ENCODE results near the gene RAET1E. TPM values are rescaled to one million over a fixed set of nuclear protein-coding genes. Genes with fewer than 3 reads are reported as not detected.

Gene RAET1E
- total RNA-seq, 1 experiment from 2014 or later: not detected

GRCh38 chr6:149936743-149937142, 38.8 kb upstream of the RAET1E start:
- no TSS peak for BruUV-seq (replicated peaks)
- H3K36me3 ChIP-seq (ENCODE audit: control insufficient read depth, insufficient read depth, low read length): no peaks in the 10 kb centered on the region
- H3K27me3 ChIP-seq (replicated peaks; ENCODE audit: control insufficient read depth, insufficient read depth, low read length): no peaks in the 10 kb centered on the region; the same call in none of the 2 replicates
- CTCF ChIA-PET: no interaction called here
- POLR2A ChIA-PET: no interaction called here
- intact Hi-C loops (cut with micrococcal nuclease; ENCODE audit: unreplicated experiment): loop anchor here (10.0 kb wide), 1 partner anchor 398 kb away; no protein-coding TSS in a partner anchor
- H3K4me3 Mint-ChIP-seq (ENCODE audit: unreplicated experiment): no peak overlapping the region
- H3K27me3 Mint-ChIP-seq (ENCODE audit: insufficient read depth, unreplicated experiment): peaks cover 29% of the 10 kb centered on the region
- peaks cover 7% of the 10 kb centered on the region for H3K4me1 Mint-ChIP-seq (ENCODE audit: low read depth, unreplicated experiment)
- H3K9me3 Mint-ChIP-seq (ENCODE audit: unreplicated experiment): no peaks in the 10 kb centered on the region
- no peak for TF ChIP-seq CTCF (IDR thresholded peaks at IDR 0.05; ENCODE audit: insufficient read depth in 1 of 2, low read depth in 1 of 2, low read length in 1 of 2, severe bottlenecking in 1 of 2, unreplicated experiment in 1 of 2)
- peaks cover 5% of the 10 kb centered on the region for H3K36me3 Mint-ChIP-seq (ENCODE audit: insufficient read depth, unreplicated experiment)
- no peak overlapping the region for H3K4me3 ChIP-seq (ENCODE audit: low read depth, low read length)
- H3K4me1 ChIP-seq: no peaks in the 10 kb centered on the region
- no peak overlapping the region for H3K27ac Mint-ChIP-seq (ENCODE audit: unreplicated experiment)
- no peak for DNase-seq
- no peaks in the 10 kb centered on the region for H3K9me3 ChIP-seq

- intact Hi-C loops (cut with micrococcal nuclease; ENCODE audit: unreplicated experiment): loop anchor here (10.0 kb wide), 1 partner anchor 399 kb away; no protein-coding TSS in a partner anchor
- H3K27me3 Mint-ChIP-seq (ENCODE audit: insufficient read depth, unreplicated experiment): peaks cover 32% of the 10 kb centered on the region
- H3K4me1 Mint-ChIP-seq (ENCODE audit: low read depth, unreplicated experiment): peaks cover 7% of the 10 kb centered on the region
- Histone ChIP-seq H3K9me3 (no peaks in the 10 kb centered on the region), H3K36me3 (ENCODE audit: control insufficient read depth, insufficient read depth, low read length) (no peaks in the 10 kb centered on the region), H3K4me1 (no peaks in the 10 kb centered on the region), H3K27me3 (replicated peaks; ENCODE audit: control insufficient read depth, insufficient read depth, low read length) (no peaks in the 10 kb centered on the region; the same call in none of the 2 replicates), H3K4me3 (ENCODE audit: low read depth, low read length) (no peak overlapping the region)
- TF ChIP-seq CTCF (IDR thresholded peaks at IDR 0.05; ENCODE audit: insufficient read depth in 1 of 2, low read depth in 1 of 2, low read length in 1 of 2, severe bottlenecking in 1 of 2, unreplicated experiment in 1 of 2): no peak
- H3K4me3 Mint-ChIP-seq (ENCODE audit: unreplicated experiment): no peak overlapping the region
- ChIA-PET POLR2A (no interaction called here), CTCF (no interaction called here)
- no peaks in the 10 kb centered on the region for H3K36me3 Mint-ChIP-seq (ENCODE audit: insufficient read depth, unreplicated experiment)
- no peak overlapping the region for H3K27ac Mint-ChIP-seq (ENCODE audit: unreplicated experiment)
- no peaks in the 10 kb centered on the region for H3K9me3 Mint-ChIP-seq (ENCODE audit: unreplicated experiment)
- BruUV-seq (replicated peaks): no TSS peak
- no peak for DNase-seq
Observed at GRCh38 chr6:149935668-149936067, 37.8 kb upstream of the RAET1E start.

GRCh38 chr6:149935246-149935645, 37.3 kb upstream of the RAET1E start:
- H3K9me3 ChIP-seq: no peaks in the 10 kb centered on the region
- Mint-ChIP-seq H3K27ac (ENCODE audit: unreplicated experiment) (no peak overlapping the region), H3K4me3 (ENCODE audit: unreplicated experiment) (no peak overlapping the region), H3K4me1 (ENCODE audit: low read depth, unreplicated experiment) (peaks cover 7% of the 10 kb centered on the region), H3K36me3 (ENCODE audit: insufficient read depth, unreplicated experiment) (no peaks in the 10 kb centered on the region), H3K27me3 (ENCODE audit: insufficient read depth, unreplicated experiment) (peaks cover 30% of the 10 kb centered on the region), H3K9me3 (ENCODE audit: unreplicated experiment) (no peaks in the 10 kb centered on the region)
- no peaks in the 10 kb centered on the region for H3K4me1 ChIP-seq
- ChIA-PET CTCF (no interaction called here), POLR2A (no interaction called here)
- no peaks in the 10 kb centered on the region for H3K36me3 ChIP-seq (ENCODE audit: control insufficient read depth, insufficient read depth, low read length)
- no peak overlapping the region for H3K4me3 ChIP-seq (ENCODE audit: low read depth, low read length)
- no TSS peak for BruUV-seq (replicated peaks)
- H3K27me3 ChIP-seq (replicated peaks; ENCODE audit: control insufficient read depth, insufficient read depth, low read length): no peaks in the 10 kb centered on the region; the same call in none of the 2 replicates
- DNase-seq: no peak
- intact Hi-C loops (cut with micrococcal nuclease; ENCODE audit: unreplicated experiment): loop anchor here (10.0 kb wide), 1 partner anchor 400 kb away; no protein-coding TSS in a partner anchor
- TF ChIP-seq CTCF (IDR thresholded peaks at IDR 0.05; ENCODE audit: insufficient read depth in 1 of 2, low read depth in 1 of 2, low read length in 1 of 2, severe bottlenecking in 1 of 2, unreplicated experiment in 1 of 2): no peak

All from Caco-2 (cell line).